Epidermal melanocyte (primary cell): Measurements from ENCODE around the gene MEGF6.
"Not testable (repeated sequence)": the region's sequence is repeated elsewhere in the genome, so short reads cannot be mapped to it uniquely, and the experiment has no call there.

Experiments
- DNase-seq: peaks from one replicate; pipeline ENCODE4 v3.0.0; 2011; ENCODE audit warnings: low spot score; ENCODE audit not compliant: insufficient read length

MEGF6 gene

GRCh38 chr1:3595949-3596348, 15.4 kb downstream of the MEGF6 start:
- no peak for DNase-seq

- DNase-seq, result no peak
Measured at GRCh38 chr1:3594706-3595377, 16.5 kb downstream of the MEGF6 start.

DNA sequence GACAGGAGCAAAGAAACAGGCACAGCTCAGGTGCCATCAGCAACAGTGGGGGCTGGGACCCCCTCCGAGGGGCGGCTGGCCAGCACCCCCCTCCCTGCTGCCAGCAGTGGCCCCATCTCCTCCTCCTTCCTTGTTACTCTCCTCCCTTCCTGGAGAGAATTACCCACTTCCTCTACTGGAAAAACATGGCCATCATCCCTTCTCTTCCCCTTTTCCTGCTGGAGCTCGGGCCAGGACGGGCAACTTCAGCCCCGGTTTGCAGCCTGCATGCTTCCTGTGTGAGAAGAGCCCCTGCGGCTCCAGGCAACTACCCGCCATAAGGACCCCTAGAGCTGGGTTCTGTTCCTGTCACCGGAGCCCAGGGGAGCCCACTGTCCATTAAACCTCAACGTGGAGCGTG, 17.6 kb downstream of the MEGF6 start:
- no peak for DNase-seq

DNA sequence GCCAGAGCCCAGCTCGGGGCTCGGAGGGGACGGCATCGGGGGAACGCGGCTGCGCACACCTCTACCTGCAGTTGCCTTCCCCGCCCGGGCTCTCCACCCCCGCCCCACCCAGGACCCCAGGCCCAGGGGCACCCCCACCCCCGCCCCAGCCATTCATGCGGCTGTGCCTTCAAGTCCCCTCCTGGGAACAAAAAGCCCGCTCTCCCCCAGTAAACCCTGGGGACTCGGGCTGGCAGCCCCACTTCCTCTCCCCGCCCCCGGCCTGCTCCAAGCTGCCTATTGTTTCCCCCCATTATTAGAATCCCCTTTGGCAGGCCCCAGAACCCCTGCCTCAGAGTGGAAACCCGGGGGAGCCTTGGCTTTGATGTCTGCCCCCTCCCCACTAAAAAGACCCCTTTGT, 18.0 kb downstream of the MEGF6 start:
- no peak for DNase-seq

DNA sequence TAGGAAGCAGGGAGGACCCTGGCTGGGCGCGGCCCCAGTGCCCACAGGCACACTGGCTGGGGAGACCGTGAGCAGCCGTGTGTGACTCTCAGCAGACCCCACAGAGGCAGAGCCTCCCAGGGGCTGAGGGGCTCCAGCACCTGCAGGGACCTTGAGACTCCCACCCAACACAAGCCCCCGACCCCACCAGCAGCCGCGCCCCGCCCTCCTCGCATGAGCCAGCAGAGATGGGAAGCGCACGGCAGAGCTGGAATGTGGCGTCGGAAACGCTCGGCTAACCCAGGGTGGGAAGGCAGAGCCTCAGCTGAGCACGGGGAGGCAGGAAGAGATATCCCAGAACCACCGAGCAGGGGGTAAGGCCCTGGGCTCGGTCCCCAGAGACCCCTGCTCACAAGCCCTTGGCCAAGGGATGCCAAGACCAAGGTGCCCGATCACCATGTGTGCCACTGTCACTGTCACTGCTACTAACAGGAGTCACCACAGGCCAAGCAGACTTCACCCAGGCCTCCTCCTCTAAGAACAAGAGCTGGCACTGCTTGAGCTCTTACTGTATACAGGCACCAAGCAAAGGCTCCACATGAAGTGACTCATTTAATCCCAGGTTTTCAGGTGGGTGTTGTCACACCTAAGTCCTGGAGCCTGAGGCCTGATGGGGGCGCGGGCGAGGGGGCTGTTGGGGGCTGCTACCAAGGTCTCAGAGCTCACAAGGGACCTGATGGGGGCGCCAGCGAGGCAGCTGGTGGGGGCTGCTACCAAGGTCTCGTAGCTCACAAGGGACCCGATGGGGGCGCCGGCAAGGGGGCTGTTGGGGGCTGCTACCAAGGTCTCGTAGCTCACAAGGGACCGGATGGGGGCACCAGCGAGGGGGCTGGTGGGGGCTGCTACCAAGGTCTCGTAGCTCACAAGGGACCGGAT, 20.1 kb downstream of the MEGF6 start:
- DNase-seq, result no peak

- DNase-seq, result no peak
Measured at GRCh38 chr1:3590139-3590763, 21.1 kb downstream of the MEGF6 start.

DNA sequence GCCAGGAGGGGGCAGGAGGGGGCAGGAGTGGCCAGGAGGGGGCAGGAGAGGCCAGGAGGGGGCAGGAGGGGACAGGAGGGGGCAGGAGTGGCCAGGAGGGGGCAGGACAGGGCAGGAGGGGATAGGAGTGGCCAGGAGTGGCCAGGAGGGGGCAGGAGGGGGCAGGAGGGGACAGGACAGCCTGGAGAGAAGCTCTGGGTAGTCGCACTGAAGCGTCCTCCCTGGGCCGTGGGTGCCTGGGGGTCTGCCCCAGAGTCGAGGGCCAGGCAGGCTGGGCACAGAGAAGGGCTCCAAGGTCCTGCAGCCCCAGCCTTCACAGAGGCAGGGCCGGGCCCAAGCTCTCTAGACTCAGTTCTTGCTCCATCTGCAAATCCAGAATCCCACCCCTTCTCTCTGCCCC, 22.9 kb downstream of the MEGF6 start:
- no peak for DNase-seq

DNA sequence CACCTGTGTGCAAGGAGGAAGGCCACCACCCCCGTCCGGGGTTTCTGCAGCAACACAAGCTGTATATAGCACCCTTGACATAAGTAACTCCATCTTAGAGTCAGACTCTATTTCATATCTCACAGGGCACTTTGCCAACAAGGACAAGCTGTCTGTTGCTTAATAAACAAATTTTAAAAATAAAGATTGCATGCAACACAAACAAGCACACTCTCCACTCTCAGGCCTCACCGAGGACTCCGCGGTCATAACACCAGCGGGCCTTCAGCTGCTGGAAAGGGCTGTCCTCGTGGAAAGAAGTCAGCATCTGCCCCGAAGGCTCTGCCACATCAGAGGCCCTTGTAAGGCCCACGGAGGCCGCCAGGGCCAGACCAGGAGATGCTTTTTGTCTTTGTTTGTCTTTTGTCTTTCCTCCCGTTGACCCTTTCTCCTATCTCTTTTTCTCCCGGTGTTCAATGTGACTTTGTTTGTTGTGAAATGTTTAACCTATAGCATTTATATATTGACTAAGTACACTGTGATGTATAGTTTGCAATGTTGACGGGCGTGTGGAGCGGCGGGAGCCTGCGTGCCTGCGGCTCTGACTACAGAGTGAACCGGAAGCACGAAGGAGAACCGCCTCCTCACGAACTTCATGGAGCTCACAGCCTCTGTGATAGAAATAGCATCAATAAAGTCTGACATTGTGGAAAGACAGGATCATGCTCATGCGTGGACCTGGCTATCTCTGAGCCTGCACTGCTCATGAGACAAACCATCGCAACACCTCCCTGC, 24.1 kb downstream of the MEGF6 start:
- no peak for DNase-seq

DNA sequence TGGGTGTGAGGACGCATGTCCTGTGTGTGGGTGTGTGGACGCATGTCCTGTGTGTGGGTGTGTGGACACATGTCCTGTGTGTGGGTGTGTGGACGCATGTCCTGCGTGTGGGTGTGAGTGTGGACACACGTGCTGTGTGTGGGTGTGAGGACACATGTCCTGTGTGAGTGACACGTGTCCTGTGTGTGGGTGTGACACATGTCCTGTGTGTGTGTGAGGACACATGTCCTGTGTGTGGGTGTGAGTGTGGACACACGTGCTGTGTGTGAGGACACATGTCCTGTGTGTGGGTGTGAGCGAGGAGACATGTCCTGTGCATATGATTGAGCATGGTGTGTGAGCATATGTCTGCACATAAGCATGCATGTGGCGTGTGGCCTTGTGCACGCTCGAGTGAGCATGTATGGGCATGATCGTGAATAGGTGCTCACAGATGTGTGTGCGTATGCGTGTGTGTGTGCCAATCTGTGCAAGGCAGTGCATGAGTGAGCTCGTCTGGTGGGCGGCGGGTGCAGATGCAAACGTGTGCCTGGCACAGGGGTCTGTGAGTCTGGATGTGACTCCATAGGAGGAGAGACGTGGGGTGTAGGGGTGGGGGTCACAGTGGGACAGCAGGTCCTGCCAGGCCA, 25.3 kb downstream of the MEGF6 start:
- no peak for DNase-seq

- not testable (repeated sequence) for DNase-seq
Measured at GRCh38 chr1:3585353-3585868, 25.9 kb downstream of the MEGF6 start.

DNA sequence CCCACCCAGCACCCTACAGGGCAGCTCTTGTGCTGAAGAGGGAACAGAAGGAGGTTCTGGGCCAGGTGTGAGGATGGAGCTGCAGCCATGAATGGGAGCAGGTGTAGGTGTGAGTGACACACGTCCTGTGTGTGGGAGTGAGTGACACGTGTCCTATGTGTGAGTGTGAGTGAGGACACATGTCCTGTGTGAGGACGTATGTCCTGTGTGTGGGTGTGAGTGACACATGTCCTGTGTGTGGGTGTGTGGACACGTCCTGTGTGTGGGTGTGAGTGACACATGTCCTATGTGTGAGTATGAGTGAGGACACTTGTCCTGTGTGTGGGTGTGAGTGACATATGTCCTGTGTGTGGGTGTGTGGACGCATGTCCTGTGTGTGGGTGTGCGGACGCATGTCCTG, 26.4 kb downstream of the MEGF6 start:
- no peak for DNase-seq

- not testable (repeated sequence) for DNase-seq
Measured at GRCh38 chr1:3583751-3584150, 27.6 kb downstream of the MEGF6 start.

GRCh38 chr1:3581296-3582036, 29.8 kb downstream of the MEGF6 start:
- DNase-seq, result no peak

GRCh38 chr1:3580231-3580630, 31.1 kb downstream of the MEGF6 start:
- no peak for DNase-seq

DNA sequence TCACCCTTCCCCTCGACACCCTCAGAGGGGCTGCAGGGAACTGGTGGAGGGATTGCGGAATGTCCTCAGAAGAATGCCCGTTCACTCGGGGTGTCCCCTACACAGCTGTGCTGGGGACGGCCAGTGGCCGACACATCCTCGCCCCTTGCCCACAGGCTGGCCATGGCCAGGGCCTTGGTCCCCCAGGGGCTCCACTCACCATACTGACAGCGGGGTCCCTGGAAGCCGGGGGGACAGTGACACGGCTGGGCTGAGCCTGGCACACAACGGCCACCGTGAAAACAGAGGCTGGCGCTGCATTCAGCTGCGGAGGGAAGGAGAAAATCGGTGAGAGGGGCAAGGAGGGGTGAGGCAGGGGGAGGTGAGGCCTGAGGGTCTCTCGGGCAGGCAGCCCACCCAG, 31.7 kb downstream of the MEGF6 start:
- DNase-seq, result no peak

DNA sequence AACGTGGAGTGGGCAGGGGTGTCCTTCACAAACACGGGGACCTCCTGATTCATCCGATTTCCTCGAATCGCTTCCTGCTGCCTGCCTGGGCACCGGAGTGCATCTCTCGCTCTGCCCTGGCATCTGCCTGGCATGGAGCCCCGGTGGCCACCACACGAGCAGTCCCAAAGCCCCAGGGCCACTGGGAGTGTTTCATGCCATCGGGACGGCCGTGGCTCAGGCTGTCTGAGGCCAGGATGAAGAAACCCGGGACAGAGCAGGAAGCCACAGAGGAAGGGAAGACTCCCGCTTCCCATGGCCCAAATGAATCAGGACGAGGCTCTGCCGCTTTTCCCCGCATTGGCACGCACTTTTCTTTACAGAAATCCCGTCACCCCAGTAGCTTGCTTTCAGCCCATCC, 32.4 kb downstream of the MEGF6 start:
- no peak for DNase-seq

- DNase-seq, result no peak
Measured at GRCh38 chr1:3578433-3578805, 32.9 kb downstream of the MEGF6 start.

DNA sequence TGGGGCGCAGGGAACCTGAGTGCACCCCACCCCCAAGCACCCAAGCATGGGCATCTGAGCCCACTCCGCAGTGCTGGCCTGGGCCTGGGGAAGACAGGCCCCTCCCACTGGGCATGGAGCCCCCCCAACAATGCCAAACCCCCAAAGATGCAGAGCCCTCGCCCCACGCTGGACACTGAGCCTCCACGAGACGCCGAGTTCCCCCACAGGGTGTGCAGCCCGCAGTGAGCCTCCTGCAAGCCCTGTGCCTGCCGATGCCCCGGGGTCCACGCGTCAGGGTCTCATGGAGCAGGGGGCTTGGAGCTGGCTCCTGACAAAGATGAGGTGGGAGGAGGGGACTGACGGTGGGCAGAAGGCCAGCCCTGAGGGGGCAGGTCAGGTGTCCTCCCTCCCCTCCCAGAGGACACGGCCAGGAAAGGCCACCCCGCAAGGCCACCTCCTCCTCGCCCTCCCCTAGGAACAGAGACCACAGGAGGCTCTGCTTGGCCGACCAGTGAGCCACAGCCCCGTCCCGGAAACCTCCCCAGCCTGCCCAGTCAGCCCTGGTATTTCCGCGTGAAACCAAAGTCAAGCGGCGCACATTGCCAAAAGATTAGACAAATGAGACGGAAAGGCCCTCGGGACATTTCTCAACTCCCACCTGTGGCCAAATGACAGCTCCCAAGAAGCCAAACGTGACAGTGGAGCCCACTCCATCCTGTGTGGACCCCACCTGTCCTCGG, 33.4 kb downstream of the MEGF6 start:
- no peak for DNase-seq

- no peak for DNase-seq
Measured at GRCh38 chr1:3577300-3577699, 34.0 kb downstream of the MEGF6 start.

DNA sequence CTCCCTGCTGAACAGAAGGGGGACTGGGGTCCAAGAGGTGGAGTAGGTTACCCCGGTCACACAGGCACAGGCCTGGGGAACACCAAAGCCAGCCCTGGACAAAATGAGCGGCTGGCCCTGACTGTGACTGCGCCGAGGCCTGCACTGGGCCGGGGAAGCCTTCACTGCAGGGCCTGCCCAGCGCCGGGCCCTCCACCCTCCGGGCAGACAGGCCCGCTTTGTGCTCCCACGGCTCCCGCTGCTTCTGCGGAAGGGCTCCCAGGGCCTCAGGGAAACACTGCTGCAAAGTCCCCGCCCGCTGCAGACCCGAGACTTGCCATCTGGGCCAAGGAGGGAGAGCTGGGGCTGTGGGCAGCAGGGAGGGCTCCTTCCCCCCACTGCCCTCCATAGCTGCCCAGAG, 35.3 kb downstream of the MEGF6 start:
- no peak for DNase-seq
